Lower leg skin (tissue), 3 donors: Measurements from ENCODE around the gene FAM219B.

ENCODE experiments used
- CTCF ChIP-seq, 3 donors: fragments of 450-650 bp; IDR thresholded peaks; one replicate each; pipeline ENCODE4 v1.5.1; 2016; ENCODE audit warnings: antibody characterized with exemption in 3 of 3, mild to moderate bottlenecking in 3 of 3, moderate library complexity in 2 of 3
- POLR2A ChIP-seq, 2 donors: fragments of 450-650 bp; IDR thresholded peaks; one replicate each; pipeline ENCODE4 v1.6.1; 2016 to 2017; ENCODE audit warnings: antibody characterized with exemption in 2 of 2, mild to moderate bottlenecking in 1 of 2, moderate library complexity in 1 of 2

- TF ChIP-seq CTCF (IDR thresholded peaks at IDR 0.05), result no peak
- no peak for TF ChIP-seq POLR2A (IDR thresholded peaks at IDR 0.05)
These were observed 2.0 kb upstream of the FAM219B start for GRCh38 chr15:74908635-74909034.
